Immature natural killer cell (primary cell): Measurements from ENCODE around the gene MSH6. TPM values are rescaled to one million over a fixed set of nuclear protein-coding genes. Genes with fewer than 3 reads are reported as not detected.
A peak's percentile ranks its signal among the peaks of the same experiment; 100 is the strongest.

Source experiments
- DNase-seq, 3 donors: peaks; one replicate each; pipeline ENCODE4 v3.0.0; 2022; ENCODE audit warnings: mixed read lengths in 1 of 3
- H3K27ac Mint-ChIP-seq, 6 donors: one replicate each; pipeline ENCODE4 v1.8.0; 2020; ENCODE audit warnings: mixed read lengths in 6 of 6, mild to moderate bottlenecking in 5 of 6, inconsistent platforms in 4 of 6, moderate library complexity in 3 of 6
- H3K27me3 Mint-ChIP-seq, 3 donors: one replicate each; pipeline ENCODE4 v1.8.0; 2020 to 2021; ENCODE audit warnings: low read depth in 3 of 3, mild to moderate bottlenecking in 3 of 3, mixed read lengths in 3 of 3, moderate library complexity in 3 of 3, inconsistent platforms in 1 of 3
- H3K36me3 Mint-ChIP-seq, 3 donors: one replicate each; pipeline ENCODE4 v1.8.0; 2020; ENCODE audit warnings: mixed read lengths in 3 of 3, inconsistent platforms in 2 of 3, mild to moderate bottlenecking in 2 of 3
- H3K4me1 Mint-ChIP-seq, 2 donors: one replicate each; pipeline ENCODE4 v1.8.0; 2020; ENCODE audit warnings: inconsistent platforms in 2 of 2, mild to moderate bottlenecking in 2 of 2, mixed read lengths in 2 of 2, moderate library complexity in 1 of 2
- H3K4me3 Mint-ChIP-seq, 5 donors: one replicate each; pipeline ENCODE4 v1.8.0; 2020; ENCODE audit warnings: mild to moderate bottlenecking in 5 of 5, mixed read lengths in 5 of 5, inconsistent platforms in 3 of 5, moderate library complexity in 3 of 5
- H3K9me3 Mint-ChIP-seq, 6 donors: one replicate each; pipeline ENCODE4 v1.8.0; 2020; ENCODE audit warnings: mild to moderate bottlenecking in 6 of 6, mixed read lengths in 6 of 6, inconsistent platforms in 4 of 6, moderate library complexity in 3 of 6
- polyA plus RNA-seq, 3 donors: library from polyadenylated mRNA; unstranded; fragments of 300-500 nt; fragmentation: Illumina TruSeq; gene quantifications; one replicate each; pipeline ENCODE4 v1.2.3, GENCODE V29; 2021

MSH6 gene, protein sequence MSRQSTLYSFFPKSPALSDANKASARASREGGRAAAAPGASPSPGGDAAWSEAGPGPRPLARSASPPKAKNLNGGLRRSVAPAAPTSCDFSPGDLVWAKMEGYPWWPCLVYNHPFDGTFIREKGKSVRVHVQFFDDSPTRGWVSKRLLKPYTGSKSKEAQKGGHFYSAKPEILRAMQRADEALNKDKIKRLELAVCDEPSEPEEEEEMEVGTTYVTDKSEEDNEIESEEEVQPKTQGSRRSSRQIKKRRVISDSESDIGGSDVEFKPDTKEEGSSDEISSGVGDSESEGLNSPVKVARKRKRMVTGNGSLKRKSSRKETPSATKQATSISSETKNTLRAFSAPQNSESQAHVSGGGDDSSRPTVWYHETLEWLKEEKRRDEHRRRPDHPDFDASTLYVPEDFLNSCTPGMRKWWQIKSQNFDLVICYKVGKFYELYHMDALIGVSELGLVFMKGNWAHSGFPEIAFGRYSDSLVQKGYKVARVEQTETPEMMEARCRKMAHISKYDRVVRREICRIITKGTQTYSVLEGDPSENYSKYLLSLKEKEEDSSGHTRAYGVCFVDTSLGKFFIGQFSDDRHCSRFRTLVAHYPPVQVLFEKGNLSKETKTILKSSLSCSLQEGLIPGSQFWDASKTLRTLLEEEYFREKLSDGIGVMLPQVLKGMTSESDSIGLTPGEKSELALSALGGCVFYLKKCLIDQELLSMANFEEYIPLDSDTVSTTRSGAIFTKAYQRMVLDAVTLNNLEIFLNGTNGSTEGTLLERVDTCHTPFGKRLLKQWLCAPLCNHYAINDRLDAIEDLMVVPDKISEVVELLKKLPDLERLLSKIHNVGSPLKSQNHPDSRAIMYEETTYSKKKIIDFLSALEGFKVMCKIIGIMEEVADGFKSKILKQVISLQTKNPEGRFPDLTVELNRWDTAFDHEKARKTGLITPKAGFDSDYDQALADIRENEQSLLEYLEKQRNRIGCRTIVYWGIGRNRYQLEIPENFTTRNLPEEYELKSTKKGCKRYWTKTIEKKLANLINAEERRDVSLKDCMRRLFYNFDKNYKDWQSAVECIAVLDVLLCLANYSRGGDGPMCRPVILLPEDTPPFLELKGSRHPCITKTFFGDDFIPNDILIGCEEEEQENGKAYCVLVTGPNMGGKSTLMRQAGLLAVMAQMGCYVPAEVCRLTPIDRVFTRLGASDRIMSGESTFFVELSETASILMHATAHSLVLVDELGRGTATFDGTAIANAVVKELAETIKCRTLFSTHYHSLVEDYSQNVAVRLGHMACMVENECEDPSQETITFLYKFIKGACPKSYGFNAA (N-terminal part only)
- 10 to 100 TPM in 1 of 3 donors, 1 to 10 TPM in 2; 5.4 to 21.0 (median 7.9) TPM for polyA plus RNA-seq

DNA sequence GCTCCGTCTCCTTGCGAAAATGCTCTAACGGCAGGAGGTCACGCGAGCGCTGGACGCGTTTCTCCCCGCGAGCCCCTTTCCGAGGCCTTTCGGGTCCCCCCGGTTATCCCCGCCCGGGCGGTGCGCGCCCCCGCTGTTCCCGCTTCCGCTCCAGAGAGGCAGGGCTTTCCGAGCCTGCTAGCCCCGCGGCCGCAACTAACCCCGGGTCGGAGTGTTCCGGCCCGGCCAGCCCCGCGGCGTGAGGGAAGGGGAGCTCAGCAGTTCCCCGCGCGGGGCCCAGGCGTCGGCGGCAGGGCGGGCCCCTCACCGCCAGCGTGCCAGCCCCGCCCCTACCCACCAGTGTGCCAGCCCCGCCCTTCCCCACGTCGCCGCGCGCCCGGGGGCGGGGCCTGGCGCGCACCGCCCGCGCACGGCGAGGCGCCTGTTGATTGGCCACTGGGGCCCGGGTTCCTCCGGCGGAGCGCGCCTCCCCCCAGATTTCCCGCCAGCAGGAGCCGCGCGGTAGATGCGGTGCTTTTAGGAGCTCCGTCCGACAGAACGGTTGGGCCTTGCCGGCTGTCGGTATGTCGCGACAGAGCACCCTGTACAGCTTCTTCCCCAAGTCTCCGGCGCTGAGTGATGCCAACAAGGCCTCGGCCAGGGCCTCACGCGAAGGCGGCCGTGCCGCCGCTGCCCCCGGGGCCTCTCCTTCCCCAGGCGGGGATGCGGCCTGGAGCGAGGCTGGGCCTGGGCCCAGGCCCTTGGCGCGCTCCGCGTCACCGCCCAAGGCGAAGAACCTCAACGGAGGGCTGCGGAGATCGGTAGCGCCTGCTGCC, at the start of gene MSH6:
MSH6 (plus strand) TSS at position 475 of the 815 bp plus-strand sequence; CDS start at position 564, 89 bp downstream.
- Mint-ChIP-seq H3K4me3 (peak within 1 kb of the TSS; percentile 86 to 93 (median 91)), H3K27ac (peak within 1 kb of the TSS; percentile 64 to 92 (median 85)), H3K9me3 (no peaks in the 10 kb centered on the region), H3K27me3 (peaks cover 0 to 7% (median 6%) of the 10 kb centered on the region in 3 donors), H3K36me3 (no peaks in the 10 kb centered on the region), H3K4me1 (peaks cover 16 to 22% of the 10 kb centered on the region in 2 donors)
- peak; percentile 91 to 92 (median 92) for DNase-seq

DNA sequence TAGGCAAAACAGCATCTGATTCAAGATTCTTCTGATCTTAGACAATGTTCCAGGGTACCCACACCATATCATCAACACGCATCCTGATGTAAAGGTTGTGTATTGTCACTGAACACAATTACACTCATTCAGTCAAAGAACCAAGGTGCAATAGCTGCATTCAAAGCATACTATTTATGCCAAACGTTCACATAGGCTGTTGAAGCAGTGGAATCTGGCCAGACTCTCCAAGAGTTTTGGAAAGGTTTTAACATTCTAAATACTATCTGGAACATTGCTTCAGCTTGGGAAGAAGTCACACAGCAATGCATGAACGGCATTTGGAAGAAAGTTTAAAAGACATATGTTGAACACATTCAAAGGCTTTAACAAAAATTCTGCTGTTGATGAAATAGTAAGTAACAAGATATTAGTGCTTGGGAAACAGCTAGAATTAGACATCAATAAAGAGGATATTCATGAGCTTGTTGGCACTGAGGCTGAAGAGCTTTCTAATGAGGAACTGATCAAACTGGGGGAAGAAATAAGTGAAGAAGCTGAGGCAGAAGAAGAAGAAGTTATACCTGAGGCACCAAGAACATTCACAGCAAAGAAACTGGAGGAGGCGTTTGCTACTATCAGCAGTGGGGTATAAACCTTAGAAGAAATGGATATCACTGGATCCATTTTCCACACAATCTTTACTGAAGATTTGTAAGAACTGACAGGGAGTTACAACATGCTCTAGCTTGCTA, 47.6 kb upstream of the MSH6 start:
- Mint-ChIP-seq H3K36me3 (no peaks in the 10 kb centered on the region), H3K4me1 (no peaks in the 10 kb centered on the region), H3K4me3 (no peak overlapping the region), H3K27ac (no peak overlapping the region), H3K27me3 (peaks cover 0 to 4% (median 2%) of the 10 kb centered on the region in 3 donors), H3K9me3 (no peaks in the 10 kb centered on the region)
- DNase-seq, result no peak

DNA sequence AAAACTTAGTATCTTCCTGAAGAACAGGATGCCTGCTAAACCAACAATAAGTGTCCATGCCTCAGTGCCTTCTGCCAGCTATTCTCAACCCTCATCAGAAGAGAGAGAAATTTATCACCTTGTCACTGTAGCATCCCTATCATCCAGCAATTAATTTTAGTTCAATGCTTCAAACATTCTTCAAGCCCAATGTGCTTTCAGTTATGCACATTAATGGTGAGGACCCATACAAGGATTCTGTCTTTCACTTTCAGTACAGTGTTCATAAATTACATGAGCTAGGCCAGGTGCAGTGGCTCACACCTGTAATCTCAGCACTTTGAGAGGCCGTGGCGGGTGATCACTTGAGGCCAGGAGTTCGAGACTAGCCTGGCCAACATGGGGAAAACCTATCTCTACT, 47.0 kb upstream of the MSH6 start:
- no peaks in the 10 kb centered on the region for H3K4me1 Mint-ChIP-seq
- no peak overlapping the region for H3K4me3 Mint-ChIP-seq
- no peak overlapping the region for H3K27ac Mint-ChIP-seq
- DNase-seq, result no peak
- H3K36me3 Mint-ChIP-seq, result no peaks in the 10 kb centered on the region
- H3K9me3 Mint-ChIP-seq, result no peaks in the 10 kb centered on the region
- H3K27me3 Mint-ChIP-seq, result peaks cover 0 to 6% (median 2%) of the 10 kb centered on the region in 3 donors

DNA sequence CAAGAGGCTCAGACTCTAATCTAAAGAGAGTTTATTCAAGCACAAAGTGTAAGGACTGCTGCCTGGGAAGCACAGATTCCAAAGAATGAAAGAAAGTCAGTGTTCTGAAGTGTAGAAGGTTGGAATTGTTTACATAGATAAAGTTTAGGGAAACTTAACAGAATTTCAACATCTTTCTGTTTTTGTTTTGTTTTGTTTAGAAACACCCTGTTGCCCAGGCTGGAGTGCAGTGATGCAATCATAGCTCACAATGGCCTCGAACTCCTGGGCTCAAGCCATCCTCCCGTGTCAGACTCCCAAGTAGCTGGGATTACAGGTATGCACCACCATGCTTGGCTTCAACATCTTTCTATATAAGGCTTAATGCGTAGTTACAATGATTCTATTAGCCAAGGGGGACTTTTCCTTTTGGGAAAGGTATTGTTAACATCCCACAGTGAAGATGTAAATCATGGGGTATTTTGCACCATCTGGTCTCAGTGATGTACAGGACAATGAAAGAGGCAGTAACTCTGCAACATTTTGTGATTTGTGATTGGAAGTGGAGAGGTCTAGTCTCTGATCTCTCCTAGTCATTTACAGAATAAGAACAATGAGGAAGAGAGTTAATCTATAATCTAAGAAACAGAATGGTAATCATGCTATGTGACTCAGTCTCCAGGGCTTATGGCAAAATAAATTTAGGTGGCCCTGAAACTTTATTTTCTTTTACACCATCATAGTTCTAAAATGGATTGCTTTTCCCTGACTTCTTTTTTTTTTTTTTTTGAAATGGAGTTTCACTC, 45.6 kb upstream of the MSH6 start:
- no peaks in the 10 kb centered on the region for H3K4me1 Mint-ChIP-seq
- no peak for DNase-seq
- H3K27me3 Mint-ChIP-seq, result peaks cover 0 to 6% (median 6%) of the 10 kb centered on the region in 3 donors
- no peaks in the 10 kb centered on the region for H3K36me3 Mint-ChIP-seq
- no peaks in the 10 kb centered on the region for H3K9me3 Mint-ChIP-seq
- H3K27ac Mint-ChIP-seq, result no peak overlapping the region
- H3K4me3 Mint-ChIP-seq, result no peak overlapping the region

DNA sequence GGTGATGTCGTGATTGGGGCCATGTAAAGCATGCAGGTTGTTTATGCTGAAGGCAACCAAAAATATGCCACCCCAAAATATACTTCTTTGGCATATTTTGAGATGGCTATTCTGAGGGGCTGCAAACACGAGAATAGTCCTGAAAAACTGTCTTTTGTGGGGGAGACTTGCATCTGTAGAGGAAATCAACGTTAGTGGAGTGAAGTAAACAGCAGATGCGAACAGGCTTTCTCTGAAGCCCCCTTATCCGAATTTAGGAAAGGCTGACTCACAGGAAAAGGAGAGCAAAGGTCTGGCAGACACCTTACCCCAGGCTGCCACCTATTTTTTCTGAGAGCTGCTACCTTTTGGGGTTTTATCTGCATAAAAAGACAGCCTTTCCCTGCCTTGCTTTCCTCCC, 44.6 kb upstream of the MSH6 start:
- peaks cover 0 to 10% (median 10%) of the 10 kb centered on the region in 3 donors for H3K27me3 Mint-ChIP-seq
- H3K4me1 Mint-ChIP-seq, result no peaks in the 10 kb centered on the region
- no peak overlapping the region for H3K27ac Mint-ChIP-seq
- H3K4me3 Mint-ChIP-seq, result no peak overlapping the region
- no peaks in the 10 kb centered on the region for H3K36me3 Mint-ChIP-seq
- no peak for DNase-seq
- no peaks in the 10 kb centered on the region for H3K9me3 Mint-ChIP-seq

DNA sequence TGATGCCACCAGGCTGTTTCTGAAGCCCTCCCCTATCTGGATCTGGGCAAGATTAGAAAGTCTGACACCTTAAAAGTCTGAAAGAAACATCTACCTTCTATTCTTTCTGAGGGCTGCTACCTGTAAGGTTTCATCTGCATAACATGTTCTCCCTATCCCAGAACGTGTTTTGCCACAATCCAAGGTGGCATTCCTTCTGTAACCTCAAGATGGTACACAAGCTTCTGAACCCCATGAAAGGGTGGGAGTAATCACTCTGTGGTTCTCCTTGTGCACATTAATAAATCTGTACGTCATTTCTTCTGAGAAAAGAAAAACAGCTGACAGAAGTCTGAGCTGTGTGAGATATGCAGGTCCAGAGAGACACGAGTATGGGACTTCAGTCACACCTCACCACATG, 41.8 kb upstream of the MSH6 start:
- Mint-ChIP-seq H3K9me3 (no peaks in the 10 kb centered on the region), H3K36me3 (no peaks in the 10 kb centered on the region), H3K4me3 (no peak overlapping the region), H3K27me3 (peaks cover 0 to 15% (median 9%) of the 10 kb centered on the region in 3 donors), H3K4me1 (no peaks in the 10 kb centered on the region), H3K27ac (no peak overlapping the region)
- DNase-seq, result no peak

DNA sequence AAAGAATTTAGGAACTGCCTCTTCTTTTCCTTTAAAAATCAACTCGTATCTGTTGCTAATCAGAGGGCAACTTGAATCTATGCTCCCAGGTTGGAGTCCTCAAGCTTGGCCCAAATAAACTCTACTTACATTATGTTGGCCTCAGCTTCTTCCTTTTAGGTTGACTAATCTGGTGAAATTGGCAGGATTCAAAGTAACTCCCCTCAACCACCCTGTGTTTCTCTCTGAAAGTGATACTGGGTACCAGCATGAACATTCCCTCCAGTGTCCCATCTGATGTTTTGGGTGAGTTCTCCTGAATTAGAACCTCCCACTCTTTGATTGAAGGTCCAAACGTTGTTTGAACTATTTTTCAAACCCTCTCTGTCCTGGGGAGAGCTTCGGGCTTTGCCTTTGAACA, 41.3 kb upstream of the MSH6 start:
- H3K4me1 Mint-ChIP-seq, result no peaks in the 10 kb centered on the region
- no peaks in the 10 kb centered on the region for H3K36me3 Mint-ChIP-seq
- no peak overlapping the region for H3K4me3 Mint-ChIP-seq
- DNase-seq, result no peak
- H3K27me3 Mint-ChIP-seq, result peaks cover 0 to 15% (median 9%) of the 10 kb centered on the region in 3 donors
- H3K27ac Mint-ChIP-seq, result no peak overlapping the region
- no peaks in the 10 kb centered on the region for H3K9me3 Mint-ChIP-seq

DNA sequence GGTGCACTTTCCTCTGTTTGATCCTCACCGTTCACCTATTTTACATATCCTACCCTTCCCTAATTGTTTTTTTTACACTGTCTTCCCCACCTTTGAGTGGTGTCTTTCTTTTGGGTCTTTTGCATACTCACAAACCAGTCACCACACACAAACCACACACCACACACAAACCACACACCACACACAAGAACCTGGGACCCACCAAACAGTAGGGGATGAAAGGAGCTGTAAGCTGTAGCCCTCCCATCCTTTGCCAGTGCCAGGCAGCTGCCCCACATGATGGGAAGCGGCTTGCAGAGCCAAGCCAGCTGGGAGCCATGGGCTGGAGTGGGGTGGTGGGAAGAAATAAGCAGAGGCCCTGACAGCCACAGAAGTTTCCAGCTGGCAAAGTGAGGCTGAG, 38.9 kb upstream of the MSH6 start:
- peak overlapping the region in 1 of 6 donors; percentile 52 for H3K27ac Mint-ChIP-seq

DNA sequence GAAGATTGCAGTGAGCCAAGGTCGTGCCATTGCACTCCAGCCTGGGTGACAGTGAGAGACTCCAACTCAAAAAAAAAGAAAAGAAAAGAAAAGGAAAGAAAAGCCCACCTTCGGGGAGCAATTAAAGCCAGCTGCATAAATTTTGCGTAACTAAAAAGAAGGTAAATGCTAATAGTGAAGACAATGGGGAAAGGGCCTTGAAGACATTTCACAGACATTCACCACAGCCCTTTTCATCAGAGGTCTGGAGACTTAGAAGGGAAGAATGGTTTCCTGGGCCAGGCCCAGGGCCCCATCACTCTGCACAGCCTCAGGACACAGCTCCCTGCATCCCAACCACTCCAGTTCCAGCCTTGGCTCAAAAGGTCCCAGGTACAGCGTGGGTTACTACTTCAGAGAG, 35.1 kb upstream of the MSH6 start:
- DNase-seq, result no peak
- Mint-ChIP-seq H3K4me3 (no peak overlapping the region), H3K4me1 (no peaks in the 10 kb centered on the region), H3K9me3 (peaks cover 0 to 3% (median 0%) of the 10 kb centered on the region in 6 donors), H3K36me3 (peaks cover 0 to 3% (median 0%) of the 10 kb centered on the region in 3 donors), H3K27me3 (peaks cover 0 to 12% (median 8%) of the 10 kb centered on the region in 3 donors), H3K27ac (no peak overlapping the region)

More for the DNA sequence above, 38.9 kb upstream of the MSH6 start:
- H3K4me3 Mint-ChIP-seq, result no peak overlapping the region
- peaks cover 0 to 15% (median 12%) of the 10 kb centered on the region in 3 donors for H3K27me3 Mint-ChIP-seq
- H3K36me3 Mint-ChIP-seq, result peaks cover 0 to 3% (median 0%) of the 10 kb centered on the region in 3 donors
- peaks cover 0 to 3% (median 0%) of the 10 kb centered on the region in 6 donors for H3K9me3 Mint-ChIP-seq
- DNase-seq, result no peak
- no peaks in the 10 kb centered on the region for H3K4me1 Mint-ChIP-seq

DNA sequence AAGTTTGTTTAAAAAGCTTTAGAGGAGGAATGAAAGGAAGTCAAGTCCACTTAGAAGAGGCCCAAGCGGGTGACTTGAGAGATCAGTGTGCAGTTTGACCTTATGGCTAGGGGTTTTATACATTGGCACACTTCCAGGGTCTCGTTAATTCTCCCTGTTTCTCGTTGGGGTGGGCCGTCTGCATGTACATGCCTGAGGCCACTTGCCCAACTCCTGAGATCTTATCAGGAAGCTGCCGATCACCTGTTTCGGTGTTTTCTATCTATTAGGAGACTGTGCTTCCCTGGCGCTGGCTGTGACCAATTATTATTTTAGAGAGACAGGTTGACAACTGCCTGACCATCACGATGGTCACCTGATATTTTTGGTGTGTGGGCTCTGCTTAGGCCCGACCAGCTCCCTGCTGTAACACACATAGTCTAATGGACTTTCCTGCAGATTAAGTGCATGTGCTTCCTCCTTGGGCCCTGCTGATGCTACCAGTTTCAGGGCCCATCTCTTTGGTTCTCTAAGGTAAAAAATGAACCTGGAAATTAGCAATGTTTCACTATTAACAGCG, 31.0 kb upstream of the MSH6 start:
- DNase-seq, result no peak
- Mint-ChIP-seq H3K4me1 (no peaks in the 10 kb centered on the region), H3K27me3 (peaks cover 0 to 3% (median 3%) of the 10 kb centered on the region in 3 donors), H3K9me3 (peaks cover 0 to 3% (median 0%) of the 10 kb centered on the region in 6 donors), H3K27ac (peak overlapping the region in 2 of 6 donors; percentile 83 to 84), H3K4me3 (peak overlapping the region in 1 of 5 donors; percentile 64), H3K36me3 (peaks cover 0 to 2% (median 0%) of the 10 kb centered on the region in 3 donors)

DNA sequence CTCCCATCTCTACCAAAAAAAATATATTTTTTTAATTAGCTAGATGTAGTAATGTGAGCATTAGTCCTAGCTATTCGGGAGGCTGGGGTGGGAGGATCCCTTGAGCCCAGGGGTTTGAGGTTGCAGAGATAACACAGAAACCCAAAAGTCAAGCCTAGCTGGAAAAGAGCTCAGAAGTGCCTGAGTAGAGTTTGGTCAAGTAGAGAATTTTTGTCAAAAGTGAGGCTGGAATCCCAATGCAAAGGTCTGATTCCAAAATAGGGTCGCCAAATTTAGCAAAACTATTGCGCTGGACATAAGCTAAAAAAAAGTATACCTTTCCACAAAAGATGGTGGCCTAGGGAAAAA, 15.5 kb upstream of the MSH6 start:
- H3K4me3 Mint-ChIP-seq, result no peak overlapping the region
- no peak for DNase-seq
- H3K4me1 Mint-ChIP-seq, result peaks cover 1 to 6% of the 10 kb centered on the region in 2 donors
- H3K9me3 Mint-ChIP-seq, result no peaks in the 10 kb centered on the region
- no peaks in the 10 kb centered on the region for H3K36me3 Mint-ChIP-seq
- no peak overlapping the region for H3K27ac Mint-ChIP-seq
- peaks cover 2 to 5% (median 3%) of the 10 kb centered on the region in 3 donors for H3K27me3 Mint-ChIP-seq
